Left ventricle myocardium inferior (tissue), 1 donor: ENCODE measurements around the gene TAS2R43. TPM values are rescaled to one million over a fixed set of nuclear protein-coding genes. Genes with fewer than 3 reads are reported as not detected.

Experiments
- DNase-seq: peaks from one replicate; pipeline ENCODE4 v3.0.0-alpha.2; 2020
- H3K27ac ChIP-seq: fragments of 200-600 bp; replicated peaks from 2 replicates; pipeline ENCODE4 v1.8.0; 2021
- H3K27me3 ChIP-seq: fragments of 200-600 bp; 2 replicates; pipeline ENCODE4 v1.8.0; 2021; ENCODE audit warnings: low read depth
- H3K36me3 ChIP-seq: fragments of 200-600 bp; 2 replicates; pipeline ENCODE4 v1.8.0; 2021
- H3K4me1 ChIP-seq: fragments of 200-600 bp; 2 replicates; pipeline ENCODE4 v1.8.0; 2021
- H3K4me3 ChIP-seq: fragments of 200-600 bp; 2 replicates; pipeline ENCODE4 v1.8.0; 2021; ENCODE audit warnings: mild to moderate bottlenecking, moderate library complexity
- H3K9me3 ChIP-seq: fragments of 200-600 bp; replicated peaks from 2 replicates; pipeline ENCODE4 v1.8.0; 2021
- intact Hi-C: fragments of 100-400 bp; cut with micrococcal nuclease; formaldehyde crosslinking; loops from one replicate; pipeline ENCODE4 v1.11.0; 2022
- long read RNA-seq: library from polyadenylated mRNA; unstranded; transcript quantifications from one replicate; pipeline ENCODE4 v2.0.0, GENCODE V29; 2021
- total RNA-seq: library from RNA; stranded (reverse); fragmentation: NEBNext Ultra II Directional; extraction: Animal tissue kit (Norgen Biotek cat#: 25700); gene quantifications from one replicate; pipeline ENCODE4 v1.2.1, GENCODE V29; 2021
- TF ChIP-seq, protein P1 (sequence below): fragments of 200-600 bp; IDR thresholded peaks from 2 replicates; pipeline ENCODE4 v1.8.0; 2021; ENCODE audit warnings: antibody characterized with exemption, mild to moderate bottlenecking, borderline replicate concordance
- donor health status: DM: no; HTN: yes; CAD: no; lungs with severe emphysema.

The TAS2R43 gene
- not detected for total RNA-seq
- long read RNA-seq = 0 reads

- H3K27ac ChIP-seq = no peak within 1 kb of the TSS
- H3K27me3 ChIP-seq = no peaks in the 10 kb centered on the region
- no peaks in the 10 kb centered on the region for H3K36me3 ChIP-seq
- no peaks in the 10 kb centered on the region for H3K4me1 ChIP-seq
- H3K9me3 ChIP-seq = no peaks in the 10 kb centered on the region
- H3K4me3 ChIP-seq = no peak within 1 kb of the TSS
- DNase-seq = no peak
- TF ChIP-seq, protein P1, sequence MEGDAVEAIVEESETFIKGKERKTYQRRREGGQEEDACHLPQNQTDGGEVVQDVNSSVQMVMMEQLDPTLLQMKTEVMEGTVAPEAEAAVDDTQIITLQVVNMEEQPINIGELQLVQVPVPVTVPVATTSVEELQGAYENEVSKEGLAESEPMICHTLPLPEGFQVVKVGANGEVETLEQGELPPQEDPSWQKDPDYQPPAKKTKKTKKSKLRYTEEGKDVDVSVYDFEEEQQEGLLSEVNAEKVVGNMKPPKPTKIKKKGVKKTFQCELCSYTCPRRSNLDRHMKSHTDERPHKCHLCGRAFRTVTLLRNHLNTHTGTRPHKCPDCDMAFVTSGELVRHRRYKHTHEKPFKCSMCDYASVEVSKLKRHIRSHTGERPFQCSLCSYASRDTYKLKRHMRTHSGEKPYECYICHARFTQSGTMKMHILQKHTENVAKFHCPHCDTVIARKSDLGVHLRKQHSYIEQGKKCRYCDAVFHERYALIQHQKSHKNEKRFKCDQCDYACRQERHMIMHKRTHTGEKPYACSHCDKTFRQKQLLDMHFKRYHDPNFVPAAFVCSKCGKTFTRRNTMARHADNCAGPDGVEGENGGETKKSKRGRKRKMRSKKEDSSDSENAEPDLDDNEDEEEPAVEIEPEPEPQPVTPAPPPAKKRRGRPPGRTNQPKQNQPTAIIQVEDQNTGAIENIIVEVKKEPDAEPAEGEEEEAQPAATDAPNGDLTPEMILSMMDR = no peak
- intact Hi-C loops = no loop called here
These were observed at the start of gene TAS2R43 for GRCh38 chr12:11092128-11092527. TAS2R43 (minus strand) TSS chr12:11092313; CDS start chr12:11092229, 84 bp downstream.

- intact Hi-C loops = no loop called here
These were observed 44.0 kb upstream of the TAS2R43 start for GRCh38 chr12:11136075-11136474.

GRCh38 chr12:11134305-11134704, 42.2 kb upstream of the TAS2R43 start, which contains the start of gene TAS2R30:
TAS2R30 (minus strand) TSS chr12:11134644; CDS start chr12:11134244, 400 bp downstream.
- peaks cover 36% of the 10 kb centered on the region for H3K4me1 ChIP-seq
- DNase-seq = no peak
- TF ChIP-seq, protein P1 = no peak
- H3K9me3 ChIP-seq = no peaks in the 10 kb centered on the region
- no peaks in the 10 kb centered on the region for H3K36me3 ChIP-seq
- no peak within 1 kb of the TSS for H3K27ac ChIP-seq
- intact Hi-C loops = no loop called here
- H3K4me3 ChIP-seq = no peak within 1 kb of the TSS
- H3K27me3 ChIP-seq = no peaks in the 10 kb centered on the region

More at GRCh38 chr12:11136075-11136474, 44.0 kb upstream of the TAS2R43 start:
- no peaks in the 10 kb centered on the region for H3K9me3 ChIP-seq
- H3K27me3 ChIP-seq = no peaks in the 10 kb centered on the region
- H3K27ac ChIP-seq = no peak overlapping the region
- no peaks in the 10 kb centered on the region for H3K36me3 ChIP-seq
- no peak for DNase-seq
- H3K4me3 ChIP-seq = no peak overlapping the region
- TF ChIP-seq, protein P1 = no peak
- H3K4me1 ChIP-seq = peaks cover 26% of the 10 kb centered on the region

- Histone ChIP-seq H3K9me3 (no peaks in the 10 kb centered on the region), H3K27ac (no peak overlapping the region), H3K4me3 (no peak overlapping the region), H3K27me3 (no peaks in the 10 kb centered on the region), H3K36me3 (no peaks in the 10 kb centered on the region), H3K4me1 (peaks cover 36% of the 10 kb centered on the region)
- TF ChIP-seq, protein P1 = no peak
- DNase-seq = no peak
- intact Hi-C loops = no loop called here
These were observed 41.7 kb upstream of the TAS2R43 start for GRCh38 chr12:11133816-11134215.

DNA sequence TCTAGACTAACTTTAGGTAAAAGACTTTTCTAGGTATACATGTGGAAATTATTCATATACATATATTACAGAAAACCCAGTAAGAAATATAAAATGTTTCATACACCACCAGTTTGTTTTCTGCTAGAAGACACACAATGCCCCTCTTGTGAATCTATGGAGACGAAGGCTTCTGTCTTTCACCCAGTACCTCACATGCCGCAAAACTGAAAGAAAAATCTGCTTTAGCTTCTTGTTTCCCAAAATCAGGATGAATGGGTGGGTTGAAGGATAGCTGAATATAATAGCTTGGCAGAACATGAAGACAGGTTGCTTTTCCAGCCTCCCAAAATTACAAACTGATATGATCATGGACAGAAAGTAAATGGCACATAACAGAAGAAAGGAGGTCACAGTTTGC, 41.0 kb upstream of the TAS2R43 start:
- no peak overlapping the region for H3K4me3 ChIP-seq
- H3K27ac ChIP-seq = no peak overlapping the region
- H3K9me3 ChIP-seq = no peaks in the 10 kb centered on the region
- intact Hi-C loops = no loop called here
- no peaks in the 10 kb centered on the region for H3K36me3 ChIP-seq
- DNase-seq = no peak
- H3K27me3 ChIP-seq = no peaks in the 10 kb centered on the region
- TF ChIP-seq, protein P1 = no peak
- peaks cover 36% of the 10 kb centered on the region for H3K4me1 ChIP-seq

DNA sequence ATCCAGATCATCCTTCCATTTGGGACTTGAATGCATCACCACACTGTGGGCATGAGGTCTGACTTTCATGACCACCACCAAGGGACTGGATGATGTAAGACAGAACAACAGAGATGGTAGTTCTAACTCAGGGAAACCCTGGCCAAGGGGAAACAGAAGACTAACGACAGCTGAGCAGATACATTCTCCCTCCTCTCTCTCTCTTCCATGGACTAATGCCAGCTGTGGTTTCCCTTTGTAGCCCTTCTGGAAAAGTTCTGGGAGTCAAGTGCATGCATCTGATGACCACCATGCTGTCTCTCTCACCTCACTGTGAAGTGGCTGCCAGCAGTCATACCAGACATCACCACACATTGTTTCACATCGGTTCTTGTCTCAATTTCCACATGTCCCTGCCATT, 38.9 kb upstream of the TAS2R43 start:
- Histone ChIP-seq H3K4me1 (peaks cover 36% of the 10 kb centered on the region), H3K36me3 (no peaks in the 10 kb centered on the region), H3K27me3 (no peaks in the 10 kb centered on the region), H3K27ac (no peak overlapping the region), H3K9me3 (no peaks in the 10 kb centered on the region), H3K4me3 (no peak overlapping the region)
- DNase-seq = no peak
- TF ChIP-seq, protein P1 = no peak
- intact Hi-C loops = no loop called here
